VCaP (cell line): ENCODE results near the gene ZNF624.
"Not testable (repeated sequence)": the region's sequence is repeated elsewhere in the genome, so short reads cannot be mapped to it uniquely, and the experiment has no call there.

Experiments used
- H3K27ac ChIP-seq: fragments of 450-650 bp; 2 replicates; pipeline ENCODE4 v1.5.1; 2017
- TF ChIP-seq, protein P1 (sequence below): fragments of 450-650 bp; conservative IDR thresholded peaks from 2 replicates; pipeline ENCODE4 v1.5.1; 2017; ENCODE audit warnings: mild to moderate bottlenecking, moderate library complexity

ZNF624 gene

DNA sequence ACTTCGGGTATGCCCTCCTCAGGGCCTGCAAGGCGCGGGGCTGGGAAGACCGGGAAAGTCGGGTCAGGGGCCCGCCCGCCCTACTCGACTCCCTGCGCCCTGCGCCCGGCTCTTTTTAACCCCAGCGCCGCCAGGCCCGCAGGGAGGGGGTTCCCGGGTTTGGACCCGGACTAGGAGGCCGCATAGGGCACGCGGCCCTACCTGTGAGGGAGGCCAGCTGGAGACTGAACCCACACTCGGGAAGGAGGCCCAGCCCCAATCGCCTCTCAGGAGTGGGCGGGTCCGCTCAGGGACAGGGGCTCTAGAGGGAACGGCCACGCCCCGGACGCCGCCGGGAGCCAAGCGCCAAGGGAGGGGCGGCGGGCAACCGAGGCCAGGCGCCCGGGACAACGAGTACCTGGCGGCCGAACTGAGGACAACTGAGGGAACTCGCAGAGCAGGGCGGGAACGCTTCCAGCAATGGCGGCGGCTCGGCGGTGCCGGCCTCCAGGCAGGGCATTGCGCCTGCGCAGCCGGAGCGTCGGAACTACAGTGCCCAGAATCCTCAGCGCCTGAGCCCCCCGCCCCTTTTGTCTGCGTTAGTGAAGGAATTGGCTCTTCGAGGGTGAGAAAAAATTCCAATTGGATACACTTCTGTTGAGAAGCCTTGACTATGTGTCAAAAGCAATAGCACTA is at the start of gene ZNF624:
ZNF624 (minus strand) TSS at position 484 of the 675 bp plus-strand sequence.
- TF ChIP-seq, protein P1, sequence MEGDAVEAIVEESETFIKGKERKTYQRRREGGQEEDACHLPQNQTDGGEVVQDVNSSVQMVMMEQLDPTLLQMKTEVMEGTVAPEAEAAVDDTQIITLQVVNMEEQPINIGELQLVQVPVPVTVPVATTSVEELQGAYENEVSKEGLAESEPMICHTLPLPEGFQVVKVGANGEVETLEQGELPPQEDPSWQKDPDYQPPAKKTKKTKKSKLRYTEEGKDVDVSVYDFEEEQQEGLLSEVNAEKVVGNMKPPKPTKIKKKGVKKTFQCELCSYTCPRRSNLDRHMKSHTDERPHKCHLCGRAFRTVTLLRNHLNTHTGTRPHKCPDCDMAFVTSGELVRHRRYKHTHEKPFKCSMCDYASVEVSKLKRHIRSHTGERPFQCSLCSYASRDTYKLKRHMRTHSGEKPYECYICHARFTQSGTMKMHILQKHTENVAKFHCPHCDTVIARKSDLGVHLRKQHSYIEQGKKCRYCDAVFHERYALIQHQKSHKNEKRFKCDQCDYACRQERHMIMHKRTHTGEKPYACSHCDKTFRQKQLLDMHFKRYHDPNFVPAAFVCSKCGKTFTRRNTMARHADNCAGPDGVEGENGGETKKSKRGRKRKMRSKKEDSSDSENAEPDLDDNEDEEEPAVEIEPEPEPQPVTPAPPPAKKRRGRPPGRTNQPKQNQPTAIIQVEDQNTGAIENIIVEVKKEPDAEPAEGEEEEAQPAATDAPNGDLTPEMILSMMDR, result no peak
- peak within 1 kb of the TSS; percentile 93 for H3K27ac ChIP-seq

DNA sequence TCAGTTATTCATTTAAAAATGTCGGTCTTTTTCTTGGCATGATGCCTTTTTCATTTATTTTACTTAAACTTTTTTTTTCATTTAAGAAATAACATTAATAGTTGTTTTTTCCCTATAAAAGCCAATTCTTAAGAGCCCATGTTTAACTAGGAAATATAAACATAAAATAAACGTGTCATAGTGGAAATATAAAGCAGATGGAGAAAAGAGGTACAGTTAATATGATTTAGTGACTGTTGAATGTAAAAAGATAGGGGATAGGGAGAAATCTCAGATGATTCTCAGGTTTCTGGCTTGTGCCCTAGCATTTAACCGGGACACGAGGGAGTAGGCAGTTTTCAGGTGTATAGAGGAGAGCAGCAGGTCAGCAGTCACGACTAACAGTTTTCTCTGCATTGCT is 44.0 kb upstream of the ZNF624 start:
- H3K27ac ChIP-seq, result not testable (repeated sequence)

DNA sequence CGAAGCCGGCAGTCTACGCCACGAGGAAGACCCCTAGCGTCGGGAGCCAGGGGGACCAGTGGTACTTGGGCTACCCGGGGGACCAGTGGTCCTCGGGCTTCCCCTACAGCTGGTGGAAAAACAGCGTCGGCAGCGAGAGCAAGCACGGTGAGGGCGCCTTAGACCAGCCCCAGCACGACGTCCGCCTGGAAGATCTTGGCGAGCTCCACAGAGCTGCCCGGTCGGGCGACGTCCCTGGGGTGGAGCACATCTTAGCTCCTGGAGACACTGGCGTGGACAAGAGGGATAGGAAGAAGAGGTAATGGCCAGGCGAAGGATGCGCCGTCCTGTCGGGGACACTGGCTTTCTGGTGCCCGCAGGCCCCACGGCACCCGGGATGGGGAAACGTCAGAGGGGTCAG is 36.8 kb upstream of the ZNF624 start:
- H3K27ac ChIP-seq, result not testable (repeated sequence)

- not testable (repeated sequence) for H3K27ac ChIP-seq
- TF ChIP-seq, protein P1, result peak; percentile 39
These were observed 36.2 kb upstream of the ZNF624 start, which contains the start of gene CCDC144A for GRCh38 chr17:16689731-16690281. Gene CCDC144A (plus strand): TSS chr17:16690241. CDS start chr17:16690401, 160 bp downstream.

GRCh38 chr17:16687151-16687550 is 33.5 kb upstream of the ZNF624 start:
- H3K27ac ChIP-seq, result not testable (repeated sequence)

GRCh38 chr17:16686019-16686418 is 32.4 kb upstream of the ZNF624 start:
- not testable (repeated sequence) for H3K27ac ChIP-seq

DNA sequence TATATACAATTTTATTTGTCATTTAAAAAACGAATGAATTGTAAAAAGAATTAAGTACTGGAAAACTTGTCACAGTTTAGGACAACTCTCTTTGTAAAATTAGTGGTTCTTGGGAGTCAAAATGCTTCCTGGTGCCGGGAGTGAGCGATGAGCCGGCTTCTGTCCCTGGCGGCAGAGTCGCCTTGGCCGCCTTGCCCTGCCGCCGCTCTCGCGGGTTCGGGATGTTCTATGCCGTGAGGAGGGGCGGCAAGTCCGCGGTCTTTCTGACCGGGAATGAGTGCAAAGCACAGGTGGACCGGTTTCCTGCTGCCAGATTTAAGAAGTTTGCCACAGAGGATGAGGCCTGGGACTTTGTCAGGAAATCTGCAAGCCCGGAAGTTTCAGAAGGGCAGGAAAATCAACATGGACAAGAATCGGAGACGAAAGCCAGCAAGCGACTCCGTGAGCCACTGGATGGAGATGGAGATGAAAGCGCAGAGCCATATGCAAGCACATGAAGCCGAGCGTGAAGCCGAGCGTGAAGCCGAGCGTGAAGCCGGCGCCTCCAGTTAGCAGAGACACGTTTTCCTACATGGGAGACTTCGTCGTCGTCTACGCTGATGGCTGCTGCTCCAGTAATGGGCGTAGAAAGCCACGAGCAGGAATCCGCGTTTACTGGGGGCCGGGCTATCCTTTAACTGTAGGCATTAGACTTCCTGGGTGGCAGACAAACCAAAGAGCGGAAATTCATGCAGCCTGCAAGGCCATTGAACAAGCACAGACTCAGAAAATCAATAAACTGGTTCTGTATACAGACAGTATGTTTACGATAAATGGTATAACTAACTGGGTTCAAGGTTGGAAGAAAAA is 29.9 kb upstream of the ZNF624 start:
- not testable (repeated sequence) for H3K27ac ChIP-seq

DNA sequence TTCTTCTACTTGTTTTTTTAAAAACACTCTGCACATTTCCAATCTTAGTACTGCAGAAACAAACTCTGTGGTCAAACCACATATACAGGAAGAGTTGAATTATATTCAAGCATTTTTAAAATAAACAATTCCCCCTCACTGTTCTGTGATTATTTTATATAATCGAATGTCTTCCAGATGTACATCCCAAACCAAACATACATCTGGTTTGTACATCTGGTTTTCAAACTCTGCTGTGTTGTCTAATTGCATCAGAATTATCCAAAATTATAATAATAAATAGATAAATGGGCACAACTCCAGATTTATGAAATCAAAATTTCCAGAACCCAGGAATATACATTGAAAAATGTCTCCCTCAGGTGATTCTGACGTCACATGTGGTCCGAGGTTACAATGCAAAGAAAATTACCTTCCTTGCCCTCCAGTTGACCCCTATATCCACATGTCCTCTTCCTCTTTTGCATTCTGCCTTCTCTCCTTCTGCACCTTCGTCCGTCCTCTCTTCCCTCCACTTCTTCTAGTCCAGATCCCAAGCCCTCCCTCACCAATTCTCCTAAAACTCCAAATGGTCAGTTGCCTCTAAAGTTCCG is 23.1 kb upstream of the ZNF624 start:
- H3K27ac ChIP-seq, result no peak overlapping the region
- TF ChIP-seq, protein P1, result no peak

- H3K27ac ChIP-seq, result not testable (repeated sequence)
These were observed 13.4 kb upstream of the ZNF624 start for GRCh38 chr17:16666907-16667636.

DNA sequence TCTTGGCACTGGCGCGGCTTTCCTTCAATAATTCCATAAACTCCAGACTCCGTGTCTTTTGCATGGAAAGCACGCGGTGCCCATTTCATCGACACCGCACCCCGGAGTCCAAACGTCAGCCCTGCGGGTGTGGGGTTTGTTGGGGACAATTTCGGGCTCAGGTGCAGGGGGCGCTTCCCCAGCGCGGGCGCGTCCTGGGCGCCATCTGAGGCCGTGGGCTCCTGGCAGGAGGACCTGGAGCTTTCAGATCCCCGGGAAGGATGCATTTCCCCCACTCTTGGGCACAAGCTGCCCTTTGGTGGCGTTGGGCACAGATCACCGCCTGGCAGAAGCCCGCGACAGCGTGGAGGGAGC is 12.9 kb upstream of the ZNF624 start:
- H3K27ac ChIP-seq, result not testable (repeated sequence)

GRCh38 chr17:16662936-16663335 is 9.3 kb upstream of the ZNF624 start:
- TF ChIP-seq, protein P1, result no peak
- H3K27ac ChIP-seq, result no peak overlapping the region
